ENCODE measurements around the gene PM20D1. TPM values are rescaled to one million over a fixed set of nuclear protein-coding genes. Genes with fewer than 3 reads are reported as not detected.

The PM20D1 gene
- polyA plus RNA-seq, 3 donors: not detected

GRCh38 chr1:205826995-205827394, 22.9 kb downstream of the PM20D1 start:
- H3K36me3 ChIP-seq (replicated peaks in 1 of 2; ENCODE audit: control insufficient read depth in 1 of 2, insufficient read depth in 2 of 2, low read length in 2 of 2): no peaks in the 10 kb centered on the region
- no peak overlapping the region for H3K4me2 ChIP-seq (replicated peaks; ENCODE audit: extremely low read depth, low read length, poor library complexity, severe bottlenecking)
- Mint-ChIP-seq H3K9me3 (peaks cover 0 to 8% (median 4%) of the 10 kb centered on the region in 7 donors), H3K27me3 (ENCODE audit: low read depth in 3 of 3) (peaks cover 9 to 14% (median 11%) of the 10 kb centered on the region in 3 donors), H3K4me3 (no peak overlapping the region), H3K4me1 (peaks cover 11% of the 10 kb centered on the region), H3K36me3 (no peaks in the 10 kb centered on the region), H3K27ac (no peak overlapping the region)
- no peaks in the 10 kb centered on the region for H3K79me2 ChIP-seq (ENCODE audit: insufficient read depth, low read length)
- H3K27me3 ChIP-seq (ENCODE audit: control insufficient read depth in 2 of 2, insufficient read depth in 2 of 2, low read length in 2 of 2): peaks cover 2 to 7% of the 10 kb centered on the region in 2 donors
- no peak overlapping the region for H3K9ac ChIP-seq (ENCODE audit: insufficient read depth, low read length, poor library complexity, severe bottlenecking)
- no peak for DNase-seq
- TF ChIP-seq CTCF (IDR thresholded peaks at IDR 0.05): no peak
- H3K27ac ChIP-seq (ENCODE audit: low read depth in 1 of 2, low read length in 2 of 2): no peak overlapping the region
- no peaks in the 10 kb centered on the region for H4K20me1 ChIP-seq (ENCODE audit: insufficient read depth, low read length)
- intact Hi-C loops (cut with micrococcal nuclease): no loop called here
- H2AFZ ChIP-seq (ENCODE audit: insufficient read depth, low read depth, low read length, poor library complexity, severe bottlenecking): no peak overlapping the region
- no CpG with 5 or more reads among the region's 3 CpGs for WGBS (ENCODE audit: insufficient coverage)
- H3K9me3 ChIP-seq (replicated peaks in 1 of 2; ENCODE audit: control insufficient read depth in 1 of 2, insufficient read depth in 1 of 2, low read length in 2 of 2): no peaks in the 10 kb centered on the region
- H3K4me1 ChIP-seq (ENCODE audit: control insufficient read depth in 1 of 2, insufficient read depth in 2 of 2, low read length in 2 of 2): peaks cover 11 to 12% of the 10 kb centered on the region in 2 donors
- no peak overlapping the region for H3K4me3 ChIP-seq (replicated peaks in 1 of 3; ENCODE audit: low read depth in 2 of 3, low read length in 3 of 3)

- DNase-seq: no peak
- Histone ChIP-seq H3K27ac (ENCODE audit: low read depth in 1 of 2, low read length in 2 of 2) (no peak overlapping the region), H3K4me2 (replicated peaks; ENCODE audit: extremely low read depth, low read length, poor library complexity, severe bottlenecking) (no peak overlapping the region), H3K27me3 (ENCODE audit: control insufficient read depth in 2 of 2, insufficient read depth in 2 of 2, low read length in 2 of 2) (peaks cover 2 to 7% of the 10 kb centered on the region in 2 donors), H3K4me3 (replicated peaks in 1 of 3; ENCODE audit: low read depth in 2 of 3, low read length in 3 of 3) (no peak overlapping the region), H3K9ac (ENCODE audit: insufficient read depth, low read length, poor library complexity, severe bottlenecking) (no peak overlapping the region), H3K36me3 (replicated peaks in 1 of 2; ENCODE audit: control insufficient read depth in 1 of 2, insufficient read depth in 2 of 2, low read length in 2 of 2) (no peaks in the 10 kb centered on the region), H3K79me2 (ENCODE audit: insufficient read depth, low read length) (no peaks in the 10 kb centered on the region), H3K9me3 (replicated peaks in 1 of 2; ENCODE audit: control insufficient read depth in 1 of 2, insufficient read depth in 1 of 2, low read length in 2 of 2) (no peaks in the 10 kb centered on the region), H4K20me1 (ENCODE audit: insufficient read depth, low read length) (no peaks in the 10 kb centered on the region), H3K4me1 (ENCODE audit: control insufficient read depth in 1 of 2, insufficient read depth in 2 of 2, low read length in 2 of 2) (peaks cover 3 to 4% of the 10 kb centered on the region in 2 donors), H2AFZ (ENCODE audit: insufficient read depth, low read depth, low read length, poor library complexity, severe bottlenecking) (no peak overlapping the region)
- TF ChIP-seq CTCF (IDR thresholded peaks at IDR 0.05): no peak
- Mint-ChIP-seq H3K9me3 (peaks cover 0 to 9% (median 4%) of the 10 kb centered on the region in 7 donors), H3K4me1 (peaks cover 3% of the 10 kb centered on the region), H3K27me3 (ENCODE audit: low read depth in 3 of 3) (peaks cover 9 to 14% (median 11%) of the 10 kb centered on the region in 3 donors), H3K4me3 (no peak overlapping the region), H3K36me3 (no peaks in the 10 kb centered on the region), H3K27ac (no peak overlapping the region)
- intact Hi-C loops (cut with micrococcal nuclease): no loop called here
- WGBS (ENCODE audit: insufficient coverage): 89% methylated on average over 6 of the region's 8 CpGs
Measured at GRCh38 chr1:205826016-205826806, 23.7 kb downstream of the PM20D1 start.

All from CD14-positive monocyte (primary cell).